Esophagus squamous epithelium (tissue), 4 donors: Measurements from ENCODE around the gene TIMM23.
"Not testable (repeated sequence)": the region's sequence is repeated elsewhere in the genome, so short reads cannot be mapped to it uniquely, and the experiment has no call there.

Experiments used
- POLR2A ChIP-seq, 4 donors: fragments of 450-650 bp; IDR thresholded peaks; one replicate each; pipeline ENCODE4 v1.6.1; 2017; ENCODE audit warnings: antibody characterized with exemption in 4 of 4, mild to moderate bottlenecking in 4 of 4, moderate library complexity in 3 of 4
- TF ChIP-seq, protein P1 (sequence below), 6 experiments: fragments of 450-650 bp in 4 of 6; fragments of 200-600 bp in 2 of 6; sonication (generic) in 2 of 6; IDR thresholded peaks; one replicate each; pipeline ENCODE4 v1.5.1; 2016 to 2019; ENCODE audit warnings: antibody characterized with exemption in 6 of 6, mild to moderate bottlenecking in 4 of 6, moderate library complexity in 4 of 6

DNA sequence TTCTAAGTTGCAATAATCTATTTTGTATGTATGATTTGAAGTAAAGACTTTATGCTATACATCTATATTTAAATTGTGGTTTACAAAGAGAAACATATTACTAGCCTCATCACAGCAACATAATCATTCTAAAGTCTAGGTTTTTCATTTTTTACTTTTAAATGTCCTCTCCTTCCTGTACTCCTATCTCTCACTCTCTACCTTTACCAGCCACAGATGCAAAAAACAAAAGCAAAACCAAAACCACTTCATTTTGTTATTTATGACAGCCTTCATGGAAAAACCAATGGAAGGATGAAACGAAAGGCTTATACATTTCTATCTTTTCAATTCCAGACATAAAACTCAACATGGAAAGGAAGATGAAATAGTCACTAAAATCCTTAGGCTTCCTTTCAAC, 31.1 kb upstream of the TIMM23 start:
- TF ChIP-seq, protein P1, sequence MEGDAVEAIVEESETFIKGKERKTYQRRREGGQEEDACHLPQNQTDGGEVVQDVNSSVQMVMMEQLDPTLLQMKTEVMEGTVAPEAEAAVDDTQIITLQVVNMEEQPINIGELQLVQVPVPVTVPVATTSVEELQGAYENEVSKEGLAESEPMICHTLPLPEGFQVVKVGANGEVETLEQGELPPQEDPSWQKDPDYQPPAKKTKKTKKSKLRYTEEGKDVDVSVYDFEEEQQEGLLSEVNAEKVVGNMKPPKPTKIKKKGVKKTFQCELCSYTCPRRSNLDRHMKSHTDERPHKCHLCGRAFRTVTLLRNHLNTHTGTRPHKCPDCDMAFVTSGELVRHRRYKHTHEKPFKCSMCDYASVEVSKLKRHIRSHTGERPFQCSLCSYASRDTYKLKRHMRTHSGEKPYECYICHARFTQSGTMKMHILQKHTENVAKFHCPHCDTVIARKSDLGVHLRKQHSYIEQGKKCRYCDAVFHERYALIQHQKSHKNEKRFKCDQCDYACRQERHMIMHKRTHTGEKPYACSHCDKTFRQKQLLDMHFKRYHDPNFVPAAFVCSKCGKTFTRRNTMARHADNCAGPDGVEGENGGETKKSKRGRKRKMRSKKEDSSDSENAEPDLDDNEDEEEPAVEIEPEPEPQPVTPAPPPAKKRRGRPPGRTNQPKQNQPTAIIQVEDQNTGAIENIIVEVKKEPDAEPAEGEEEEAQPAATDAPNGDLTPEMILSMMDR (IDR thresholded peaks at IDR 0.05) = not testable (repeated sequence)
- not testable (repeated sequence) for TF ChIP-seq POLR2A (IDR thresholded peaks at IDR 0.05)
